Smooth muscle cell (in vitro differentiated cells): Measurements from ENCODE around the gene MYH3. TPM values are rescaled to one million over a fixed set of nuclear protein-coding genes. Genes with fewer than 3 reads are reported as not detected.
A peak's percentile ranks its signal among the peaks of the same experiment; 100 is the strongest.

Experiments
- DNase-seq: peaks from one replicate; lab custom pipeline; 2025; ENCODE audit not compliant: unreplicated experiment; lab: John Stamatoyannopoulos, UW
- H2AFZ ChIP-seq: fragments of 200-600 bp; sonication (generic); 2 replicates; pipeline ENCODE4 v1.6.0; 2016; ENCODE audit warnings: antibody characterized with exemption, low read depth, mild to moderate bottlenecking
- H3F3A ChIP-seq: fragments of 200-600 bp; sonication (generic); 2 replicates; pipeline ENCODE4 v1.6.0; 2017; ENCODE audit warnings: antibody characterized with exemption, low read depth
- H3K27ac ChIP-seq: fragments of 200-600 bp; sonication (generic); 2 replicates; pipeline ENCODE4 v1.5.1; 2016; ENCODE audit warnings: low read depth, mild to moderate bottlenecking
- H3K27me3 ChIP-seq: fragments of 200-600 bp; sonication (generic); 2 replicates; pipeline ENCODE4 v1.6.1; 2016; ENCODE audit warnings: low read depth, mild to moderate bottlenecking
- H3K36me3 ChIP-seq: fragments of 200-600 bp; sonication (generic); 2 replicates; pipeline ENCODE4 v1.5.1; 2016; ENCODE audit warnings: low read depth
- H3K4me1 ChIP-seq: fragments of 200-600 bp; sonication (generic); 2 replicates; pipeline ENCODE4 v1.5.1; 2016; ENCODE audit warnings: low read depth
- H3K4me2 ChIP-seq: fragments of 200-600 bp; sonication (generic); 2 replicates; pipeline ENCODE4 v1.6.0; 2016; ENCODE audit warnings: mild to moderate bottlenecking
- H3K4me3 ChIP-seq: fragments of 200-600 bp; sonication (generic); 2 replicates; pipeline ENCODE4 v1.5.1; 2016; ENCODE audit warnings: mild to moderate bottlenecking
- H3K79me2 ChIP-seq: fragments of 200-600 bp; sonication (generic); 2 replicates; pipeline ENCODE4 v1.6.0; 2016; ENCODE audit warnings: low read depth, mild to moderate bottlenecking
- H3K9ac ChIP-seq: fragments of 200-600 bp; sonication (generic); 2 replicates; pipeline ENCODE4 v1.6.0; 2016; ENCODE audit warnings: low read depth
- H3K9me3 ChIP-seq: fragments of 200-600 bp; sonication (generic); replicated peaks from 2 replicates; pipeline ENCODE4 v1.5.1; 2016; ENCODE audit warnings: low read depth
- H4K20me1 ChIP-seq: fragments of 200-600 bp; sonication (generic); 2 replicates; pipeline ENCODE4 v1.6.0; 2016; ENCODE audit warnings: low read depth
- CTCF ChIP-seq: fragments of 200-600 bp; sonication (generic); IDR thresholded peaks from 2 replicates; pipeline ENCODE4 v1.5.1; 2017; ENCODE audit warnings: borderline replicate concordance, mild to moderate bottlenecking, antibody characterized with exemption; ENCODE audit not compliant: insufficient read depth, poor library complexity, severe bottlenecking
- WGBS: methylation state at CpG from one replicate; pipeline ENCODE4 v1.1.7; 2016; ENCODE audit warnings: low lambda C conversion rate; 5-methylcytosine and 5-hydroxymethylcytosine counted together
- polyA plus RNA-seq: library from polyadenylated mRNA; unstranded; fragments of >200 nt; fragmentation: Nextera tagmentation; extraction: Ambion mirVana; gene quantifications from 2 replicates; pipeline ENCODE4 v1.2.1, GENCODE V29; 2016
- total RNA-seq: library from RNA; depleted of rRNA; stranded (reverse); fragments of >200 nt; gene quantifications from 2 replicates; pipeline ENCODE4 v1.2.3, GENCODE V29; 2014

MYH3 gene
- total and polyA plus RNA-seq, 2 experiments from 2014 or later, result 1.1 to 1.2 TPM

- Histone ChIP-seq H3K4me1 (no peaks in the 10 kb centered on the region), H3F3A (no peaks in the 10 kb centered on the region), H3K9me3 (no peaks in the 10 kb centered on the region), H3K79me2 (peaks cover 4% of the 10 kb centered on the region), H3K9ac (no peak overlapping the region), H3K4me2 (no peak overlapping the region), H3K4me3 (no peak overlapping the region), H3K27ac (no peak overlapping the region), H3K36me3 (peaks cover 29% of the 10 kb centered on the region), H3K27me3 (no peaks in the 10 kb centered on the region), H2AFZ (no peak overlapping the region), H4K20me1 (peaks cover 21% of the 10 kb centered on the region)
- TF ChIP-seq CTCF, result peak; percentile 45
- WGBS, result 47% methylated on average over 2 of the region's 2 CpGs
- DNase-seq, result no peak
These were observed 26.7 kb upstream of the MYH3 start for GRCh38 chr17:10683853-10684252.

DNA sequence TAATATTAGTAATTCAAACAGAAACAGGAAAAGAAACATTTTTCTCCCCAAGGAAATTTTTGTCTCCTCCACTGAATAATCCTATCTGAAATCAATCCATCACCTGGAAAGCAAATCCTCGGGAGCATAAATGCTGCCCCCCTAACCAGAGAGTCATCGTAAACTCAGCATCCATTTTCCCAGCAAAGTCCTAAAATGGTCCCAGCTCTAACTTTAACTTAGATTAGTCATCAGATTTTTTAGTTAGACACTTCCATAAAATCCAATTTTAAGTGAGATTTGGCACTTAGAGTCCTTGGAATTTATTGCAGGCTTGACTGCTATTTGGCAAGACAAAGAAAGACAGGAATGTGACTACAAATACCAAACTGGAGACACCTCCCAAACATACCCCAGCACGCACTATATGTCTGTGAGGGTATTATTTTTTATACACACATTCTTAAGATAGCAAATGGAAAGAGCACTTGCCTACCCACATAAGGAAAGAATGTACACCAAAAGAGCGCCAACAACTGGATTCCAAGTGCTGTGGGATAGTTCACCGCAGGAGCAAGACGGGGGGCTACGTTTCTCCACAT is 24.8 kb upstream of the MYH3 start:
- Histone ChIP-seq H3K9me3 (no peaks in the 10 kb centered on the region), H3F3A (no peaks in the 10 kb centered on the region), H2AFZ (no peak overlapping the region), H3K79me2 (no peaks in the 10 kb centered on the region), H3K4me3 (no peak overlapping the region), H3K27me3 (no peaks in the 10 kb centered on the region), H3K27ac (no peak overlapping the region), H3K4me2 (no peak overlapping the region), H3K9ac (no peak overlapping the region), H3K4me1 (no peaks in the 10 kb centered on the region), H3K36me3 (peaks cover 29% of the 10 kb centered on the region), H4K20me1 (peaks cover 6% of the 10 kb centered on the region)
- no peak for TF ChIP-seq CTCF
- DNase-seq, result no peak
- 82% methylated on average over 7 of the region's 7 CpGs for WGBS

DNA sequence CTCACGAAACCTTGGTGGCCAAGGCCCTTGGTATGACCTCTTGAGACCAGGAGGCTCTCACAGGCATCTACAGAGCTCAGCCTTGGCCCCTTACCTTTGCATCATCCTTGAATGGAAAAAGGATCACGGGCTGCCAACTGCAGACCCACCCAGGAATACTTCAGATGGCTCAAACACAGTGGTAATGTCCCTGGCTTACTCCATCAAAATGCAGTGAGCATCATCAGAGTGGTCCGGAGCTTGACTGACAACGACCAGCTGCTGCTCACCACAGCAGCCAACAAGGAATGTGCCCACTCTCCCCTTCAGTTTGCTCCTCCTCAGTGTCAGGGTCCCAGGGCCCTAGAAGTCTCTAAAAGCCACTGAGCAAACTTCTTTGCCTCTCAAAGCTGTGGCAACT is 17.6 kb upstream of the MYH3 start:
- 93% methylated on average over 4 of the region's 4 CpGs for WGBS
- H3K9me3 ChIP-seq, result no peaks in the 10 kb centered on the region
- H3K9ac ChIP-seq, result no peak overlapping the region

More for the DNA sequence above, 17.6 kb upstream of the MYH3 start:
- TF ChIP-seq CTCF, result no peak
- H4K20me1 ChIP-seq, result no peaks in the 10 kb centered on the region
- H3K4me1 ChIP-seq, result no peaks in the 10 kb centered on the region
- no peak overlapping the region for H3K27ac ChIP-seq
- no peaks in the 10 kb centered on the region for H3K27me3 ChIP-seq
- no peak overlapping the region for H3K4me2 ChIP-seq
- H3K4me3 ChIP-seq, result no peak overlapping the region
- H3K79me2 ChIP-seq, result no peaks in the 10 kb centered on the region
- no peaks in the 10 kb centered on the region for H3F3A ChIP-seq
- H3K36me3 ChIP-seq, result no peaks in the 10 kb centered on the region
- DNase-seq, result no peak
- H2AFZ ChIP-seq, result no peak overlapping the region
